HG02623 (cell line): ENCODE measurements around the gene RASA1.
"Not testable (repeated sequence)": the region's sequence is repeated elsewhere in the genome, so short reads cannot be mapped to it uniquely, and the experiment has no call there.

ENCODE experiments used
- ATAC-seq: cut with Tn5 transposase; IDR thresholded peaks from one replicate; pipeline ENCODE4 v1.9.1; 2021; ENCODE audit warnings: moderate library complexity; ENCODE audit not compliant: unreplicated experiment

The RASA1 gene

DNA sequence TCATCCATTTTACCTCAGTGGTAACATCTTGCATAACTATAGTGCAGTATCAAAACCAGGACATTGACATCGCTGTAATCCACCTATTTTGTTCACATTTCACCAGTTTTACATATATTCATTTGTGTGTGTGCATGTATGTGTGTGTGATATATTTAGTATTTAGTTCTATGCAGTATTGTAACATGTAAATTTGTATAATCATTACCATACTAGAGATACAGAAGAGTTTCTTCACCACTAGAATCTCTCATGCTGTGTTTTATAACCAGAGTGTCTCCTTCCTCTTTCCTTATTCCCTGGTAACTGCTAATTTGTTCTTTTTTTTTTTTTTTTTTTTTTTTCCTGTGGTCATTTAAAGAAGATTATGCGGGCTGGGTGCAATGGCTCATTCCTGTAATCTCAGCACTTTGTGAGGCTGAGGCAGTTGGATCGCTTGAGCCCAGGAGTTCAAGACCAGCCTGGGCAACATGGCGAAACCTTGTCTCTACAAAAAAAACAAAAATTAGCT lies 11.0 kb downstream of the RASA1 start:
- no peak for ATAC-seq

DNA sequence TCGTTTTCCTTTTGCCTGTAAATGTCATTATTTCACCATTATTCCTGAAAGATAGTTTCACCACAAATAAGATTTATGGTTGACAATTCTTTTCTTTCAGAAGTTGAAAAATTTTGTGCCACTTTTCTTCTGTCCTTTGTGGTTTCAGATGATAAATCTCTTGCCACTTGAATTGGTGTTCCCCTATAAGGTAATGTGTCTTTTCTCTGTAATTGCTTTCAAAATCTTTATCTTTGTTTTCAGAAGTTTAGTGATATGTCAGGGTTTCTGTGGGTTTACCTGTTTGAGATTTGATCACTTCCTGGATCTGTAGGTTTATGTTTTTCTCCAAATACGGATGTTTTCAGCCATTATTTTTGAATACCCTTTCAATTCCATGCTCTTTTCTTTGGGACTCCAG lies 14.6 kb downstream of the RASA1 start:
- ATAC-seq, result no peak

DNA sequence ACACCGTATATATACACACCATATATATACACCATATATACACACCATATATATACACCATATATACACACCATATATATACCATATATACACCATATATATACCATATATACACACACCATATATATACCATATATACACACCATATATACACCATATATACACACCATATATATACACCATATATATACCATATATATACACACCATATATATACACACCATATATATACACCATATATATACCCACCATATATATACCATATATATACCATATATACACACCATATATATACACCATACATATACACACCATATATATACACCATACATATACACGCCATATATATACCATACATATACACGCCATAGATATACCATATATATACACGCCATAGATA lies 19.6 kb downstream of the RASA1 start:
- not testable (repeated sequence) for ATAC-seq

DNA sequence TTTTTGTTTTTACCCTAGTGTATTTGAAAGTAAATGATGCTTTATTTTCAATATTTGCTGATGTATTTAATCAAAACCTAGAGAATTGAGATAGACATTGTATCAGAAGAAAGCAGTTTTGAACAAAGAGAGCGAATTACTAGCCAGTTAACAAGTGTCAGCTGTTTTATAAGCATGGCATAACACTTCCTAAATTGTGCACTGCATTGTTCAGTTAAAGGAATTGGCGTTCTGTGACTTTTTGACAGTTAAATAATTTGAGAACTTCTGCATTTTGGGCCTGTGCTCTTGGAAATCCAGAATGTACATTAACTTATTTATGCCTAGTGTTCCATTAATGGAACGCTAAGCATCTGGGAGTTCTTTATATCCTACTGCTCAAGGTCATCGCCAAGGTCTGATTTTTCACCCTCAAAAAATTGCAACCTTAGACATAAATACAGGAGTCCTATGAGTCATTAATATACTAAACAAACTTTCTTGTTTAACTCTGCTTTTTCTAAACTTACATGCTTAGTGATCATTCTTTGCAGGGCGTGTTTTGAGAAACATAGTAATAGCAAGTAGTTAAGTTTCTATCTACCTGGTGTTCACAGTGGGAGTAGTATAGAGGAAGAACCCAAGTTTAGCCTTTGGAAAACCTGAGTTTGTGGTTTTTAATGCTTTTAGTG lies 31.1 kb downstream of the RASA1 start:
- ATAC-seq, result no peak

DNA sequence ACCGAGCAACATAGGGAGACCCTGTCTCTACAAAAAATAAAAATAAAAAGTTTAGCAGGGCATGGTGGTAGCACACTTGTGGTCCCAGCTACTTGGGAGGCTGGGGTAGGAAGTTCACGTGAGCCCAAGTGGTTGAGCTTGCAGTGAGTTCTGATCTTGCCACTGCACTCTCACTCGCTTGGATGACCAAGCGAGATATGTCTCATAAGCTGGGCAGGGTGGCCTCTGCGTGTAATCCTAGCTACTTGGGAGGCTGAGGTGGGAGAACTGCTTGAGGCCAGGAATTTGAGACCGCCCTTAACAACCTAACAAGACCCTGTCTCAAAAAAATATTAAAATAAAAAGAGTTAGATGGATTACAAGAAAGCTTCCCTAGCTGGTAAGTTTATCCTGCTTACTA lies 32.5 kb downstream of the RASA1 start:
- no peak for ATAC-seq

DNA sequence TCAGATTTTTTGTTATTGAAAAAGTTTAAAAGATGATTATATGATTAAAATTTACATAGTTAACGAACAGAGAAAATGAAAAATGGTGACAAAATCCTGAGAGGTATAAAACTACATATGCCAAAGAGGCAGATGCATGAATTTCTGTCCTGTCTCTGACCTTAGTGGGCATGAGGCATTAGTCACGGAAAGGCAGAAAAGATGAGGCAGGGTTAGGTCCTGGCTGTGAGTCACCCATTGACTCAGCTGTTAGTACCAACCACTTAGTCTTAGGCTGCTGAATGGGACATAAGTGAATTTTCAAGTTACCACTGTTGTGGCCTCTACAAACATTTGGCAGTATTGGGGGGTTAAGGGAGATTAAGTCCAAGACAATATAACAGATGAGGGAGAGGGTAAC lies 33.1 kb downstream of the RASA1 start:
- no peak for ATAC-seq

DNA sequence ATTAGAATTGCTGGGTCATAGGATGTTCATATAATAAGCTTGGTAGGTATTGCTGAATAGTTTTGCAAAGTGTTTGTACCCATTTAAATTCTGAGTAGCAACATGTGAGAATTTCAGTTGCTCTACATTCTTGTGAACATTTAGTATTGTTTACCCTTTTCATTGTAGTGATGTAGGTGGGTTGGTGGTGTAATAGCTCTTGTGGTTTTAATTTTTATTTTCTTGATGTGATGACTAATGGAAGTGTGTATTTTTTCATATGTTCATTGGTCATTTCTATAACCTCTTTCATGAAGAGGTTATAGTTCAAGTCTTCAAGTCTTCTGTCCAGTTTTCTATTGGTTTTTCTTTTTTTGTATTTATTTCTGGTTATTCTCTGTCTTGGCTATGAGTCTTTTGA lies 34.4 kb downstream of the RASA1 start:
- ATAC-seq, result no peak

DNA sequence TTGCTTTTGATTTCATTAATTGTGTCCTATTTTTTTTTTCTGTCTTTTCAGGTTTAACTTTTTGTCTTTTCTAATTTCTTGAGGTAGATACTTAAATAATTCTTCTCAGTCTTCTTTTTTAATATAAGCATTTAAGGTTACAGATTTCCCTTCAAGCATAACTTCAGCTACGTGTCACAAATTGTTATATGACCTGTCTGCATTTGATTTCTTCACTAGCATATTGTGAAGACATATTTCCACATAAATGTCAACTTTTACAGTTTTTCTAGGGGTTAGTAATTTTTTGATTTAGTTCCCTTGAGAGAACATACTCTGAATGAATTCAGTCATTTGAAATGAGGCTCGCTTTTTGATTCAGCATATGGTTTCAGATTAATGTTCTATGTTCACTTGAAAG lies 35.6 kb downstream of the RASA1 start:
- no peak for ATAC-seq

DNA sequence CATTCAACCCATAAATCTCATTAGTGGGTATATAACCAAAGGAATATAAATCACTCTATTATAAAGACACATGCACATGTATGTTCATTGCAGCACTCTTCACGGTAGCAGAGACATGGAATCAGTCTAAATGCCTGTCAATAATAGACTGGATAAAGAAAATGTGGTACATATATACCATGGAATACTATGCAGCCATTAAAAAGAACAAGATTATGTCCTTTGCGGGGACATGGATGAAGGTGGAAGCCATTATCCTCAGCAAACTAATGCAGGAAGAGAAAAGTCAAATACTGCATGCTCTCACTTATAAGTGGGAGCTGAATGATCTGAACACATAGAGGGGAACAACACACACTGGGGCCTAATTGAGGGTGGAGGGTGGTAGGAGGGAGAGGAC lies 38.4 kb downstream of the RASA1 start:
- ATAC-seq, result not testable (repeated sequence)

DNA sequence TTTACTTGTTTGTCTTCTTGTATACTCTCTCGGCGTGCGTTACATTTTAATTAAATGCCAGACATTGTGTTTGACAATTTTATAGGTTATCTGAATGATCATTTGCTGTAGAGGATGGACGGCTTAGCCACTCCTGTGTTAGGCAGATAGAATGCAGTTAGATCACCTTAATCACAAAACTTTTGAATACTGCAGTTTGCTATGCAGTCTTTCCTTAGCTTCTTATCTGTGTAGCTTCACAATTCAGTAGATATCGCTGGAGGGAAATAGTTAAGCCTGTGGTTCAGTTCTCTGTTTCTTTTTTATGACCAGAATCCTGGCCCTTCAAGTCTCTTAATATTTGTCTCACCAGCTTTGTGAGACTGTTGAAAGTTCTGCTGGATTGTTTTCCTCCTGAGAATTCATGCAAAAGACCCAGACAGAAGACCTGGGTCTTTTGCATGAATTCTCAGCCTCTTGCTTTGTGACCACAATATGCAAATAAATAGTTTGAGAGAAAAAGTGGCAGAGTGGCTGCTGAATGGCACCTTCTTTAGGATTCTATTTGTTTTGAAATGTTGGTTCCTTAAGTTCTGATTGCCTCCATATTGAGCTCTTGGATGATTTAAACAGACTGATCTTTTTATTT lies 40.2 kb downstream of the RASA1 start:
- ATAC-seq, result peak; percentile 95

DNA sequence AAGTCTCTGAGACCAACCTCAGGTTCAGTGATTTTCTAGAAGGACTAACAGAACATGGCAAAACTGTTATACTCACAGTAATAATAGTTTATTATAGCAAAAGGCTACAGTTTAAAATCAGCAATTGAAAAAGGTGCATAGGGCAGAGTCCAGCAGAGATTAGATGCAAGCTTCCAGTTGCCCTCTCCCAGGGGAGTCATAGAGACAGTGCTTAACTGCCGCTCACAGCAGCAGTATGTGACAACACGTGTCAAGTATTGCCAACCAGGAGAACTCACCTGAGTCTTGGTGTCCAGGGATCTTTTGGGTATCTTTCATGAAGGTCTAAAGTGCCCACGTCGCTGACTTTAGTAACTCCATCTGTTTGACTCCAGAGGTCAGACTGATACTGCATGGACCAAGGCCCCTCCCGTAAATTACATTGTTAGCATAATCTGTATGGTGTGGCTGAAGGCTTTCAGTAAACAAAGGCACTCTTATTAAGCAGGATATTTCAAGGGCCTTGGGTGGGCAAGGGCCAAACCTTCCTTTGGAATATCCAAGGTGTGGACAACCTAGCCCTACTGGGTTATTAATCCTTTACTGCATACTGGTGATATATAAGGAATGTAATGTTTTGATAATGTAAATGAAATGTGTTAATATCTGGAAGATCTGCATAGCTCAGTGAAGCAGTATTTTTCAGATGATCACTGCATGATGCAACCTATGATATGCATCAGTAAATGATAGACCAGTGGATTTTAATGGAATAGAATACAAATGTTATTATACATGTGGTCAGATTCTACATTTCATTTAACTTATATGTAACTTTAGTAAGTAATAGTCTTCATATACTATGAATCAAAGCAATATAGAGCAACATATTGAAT lies 44.0 kb downstream of the RASA1 start:
- no peak for ATAC-seq

DNA sequence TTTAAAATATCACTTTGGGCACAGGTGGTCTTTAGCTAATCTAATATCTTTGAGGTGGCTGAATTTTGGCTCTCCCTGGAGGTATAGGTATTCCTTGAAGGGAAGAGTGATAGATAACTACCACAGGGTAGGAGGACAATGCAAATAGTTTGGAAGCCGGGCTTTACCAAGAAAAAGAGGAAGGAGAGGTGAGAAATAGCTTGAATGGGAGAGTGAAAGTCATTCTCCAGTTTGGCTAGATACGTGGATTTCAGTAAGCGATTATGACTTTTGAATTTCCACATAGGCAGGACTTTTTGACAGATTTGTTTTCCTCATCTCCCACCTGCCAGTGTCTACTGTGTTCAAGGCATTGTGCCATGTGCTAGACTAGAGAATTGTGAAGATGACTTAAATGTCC lies 45.5 kb downstream of the RASA1 start:
- ATAC-seq, result no peak

DNA sequence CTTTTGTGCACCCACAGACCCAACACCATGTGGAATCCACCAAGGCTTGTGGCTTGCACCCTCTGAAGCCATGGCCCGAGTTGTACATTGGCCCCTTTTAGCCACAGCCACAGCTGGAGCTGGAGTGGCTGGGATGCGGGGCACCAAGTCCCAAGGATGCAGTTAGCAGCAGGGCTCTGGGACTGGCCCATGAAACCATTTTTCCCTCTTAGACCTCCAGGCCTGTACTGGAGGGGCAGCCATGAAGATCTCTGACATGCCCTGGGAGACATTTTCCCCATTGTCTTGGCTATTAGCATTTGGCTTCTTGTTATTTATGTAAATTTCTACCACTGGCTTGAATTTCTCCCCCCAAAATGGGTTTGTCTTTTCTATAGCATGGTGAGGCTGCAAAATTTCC lies 51.8 kb downstream of the RASA1 start:
- no peak for ATAC-seq

DNA sequence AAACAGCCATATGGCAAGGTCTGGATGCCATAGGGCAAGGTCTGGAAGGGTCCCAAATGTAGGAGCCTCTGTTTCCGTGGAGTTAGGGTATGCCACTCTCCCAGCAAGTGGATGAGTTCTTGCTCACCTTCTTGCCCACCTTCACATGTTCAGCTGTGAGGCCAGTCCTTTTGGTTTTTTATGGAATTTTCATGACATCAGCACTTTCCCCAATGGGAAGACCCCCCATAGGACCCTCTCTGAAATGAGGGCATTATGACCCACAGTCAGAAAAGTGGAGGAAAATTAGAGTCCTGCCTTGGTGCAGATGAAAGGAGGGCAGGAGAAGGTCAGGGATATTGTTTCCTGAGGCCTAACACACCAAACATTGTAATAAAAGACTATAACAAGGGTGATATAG lies 53.9 kb downstream of the RASA1 start:
- ATAC-seq, result no peak

DNA sequence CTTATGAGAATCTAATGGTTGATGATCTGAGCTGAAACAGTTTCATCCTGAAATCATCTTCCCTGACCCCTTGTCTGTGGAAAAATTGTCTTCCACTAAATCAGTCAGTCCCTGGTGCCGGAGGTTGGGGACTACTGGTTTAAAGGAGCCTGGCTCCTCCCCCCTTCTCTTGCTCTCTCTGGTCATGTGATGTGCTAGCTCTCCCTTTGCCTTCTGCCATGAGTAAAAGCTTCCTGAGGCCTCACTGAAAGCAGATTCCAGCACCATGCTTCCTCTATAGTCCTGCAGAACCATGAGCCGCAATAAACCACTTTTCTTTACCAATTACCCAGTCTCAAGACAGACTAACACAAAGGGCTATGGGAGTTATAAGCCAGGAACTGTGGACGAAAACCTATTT lies 54.7 kb downstream of the RASA1 start:
- no peak for ATAC-seq

DNA sequence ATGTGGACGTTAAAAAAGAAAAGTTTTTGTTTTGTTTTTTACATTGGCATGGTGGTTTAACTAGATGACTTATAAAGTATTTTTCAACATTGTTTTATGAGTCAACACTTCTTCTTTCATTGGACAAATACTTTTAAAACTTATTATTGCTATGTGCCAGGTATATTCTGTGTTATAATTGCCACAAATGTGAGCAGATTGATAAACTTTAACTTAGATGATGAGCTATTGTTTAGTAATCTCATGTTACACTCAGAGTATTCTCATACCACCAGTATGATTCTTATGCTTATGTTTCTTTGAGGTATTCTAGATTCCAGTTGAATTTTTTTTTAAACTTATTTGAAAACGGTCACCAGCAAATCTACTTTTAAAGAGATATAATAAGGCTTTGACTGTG lies 60.3 kb downstream of the RASA1 start:
- no peak for ATAC-seq

DNA sequence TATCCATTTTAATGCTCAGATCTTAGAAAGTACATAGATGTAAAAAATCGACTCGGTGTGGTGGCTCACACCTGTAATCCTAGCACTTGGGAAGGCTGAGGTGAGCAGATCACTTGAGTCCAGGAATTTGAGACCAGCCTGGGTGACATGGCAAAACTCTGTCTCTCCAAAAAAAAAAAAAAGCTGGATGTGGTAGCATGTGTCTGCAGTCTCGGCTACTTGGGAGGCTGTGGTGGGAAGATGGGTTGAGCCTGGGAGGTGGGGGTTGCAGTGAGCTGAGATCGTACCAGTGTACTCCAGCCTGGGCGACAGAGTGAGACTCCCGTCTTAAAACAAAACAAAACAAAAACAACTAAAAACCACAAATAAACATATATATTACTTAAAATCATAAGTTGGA lies 61.4 kb downstream of the RASA1 start:
- no peak for ATAC-seq

DNA sequence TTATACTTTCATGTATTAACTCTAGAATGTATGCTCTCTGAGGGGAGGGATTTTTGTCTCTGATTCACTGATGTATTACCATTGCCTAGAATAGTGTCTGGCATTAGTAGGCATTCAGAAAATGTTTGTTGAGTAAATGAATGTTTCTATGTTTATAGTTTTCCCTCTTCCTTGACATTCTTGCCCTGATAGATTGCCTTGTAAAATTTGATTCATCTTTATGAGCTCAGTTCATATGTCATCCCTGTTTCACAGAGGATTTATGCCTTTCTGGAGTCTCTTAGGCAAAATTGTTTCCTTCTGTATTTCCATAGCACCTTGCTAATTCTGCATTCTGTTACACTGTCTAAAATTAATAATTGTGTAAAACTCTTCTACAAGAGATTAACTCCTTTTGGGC lies 72.3 kb downstream of the RASA1 start:
- ATAC-seq, result no peak

DNA sequence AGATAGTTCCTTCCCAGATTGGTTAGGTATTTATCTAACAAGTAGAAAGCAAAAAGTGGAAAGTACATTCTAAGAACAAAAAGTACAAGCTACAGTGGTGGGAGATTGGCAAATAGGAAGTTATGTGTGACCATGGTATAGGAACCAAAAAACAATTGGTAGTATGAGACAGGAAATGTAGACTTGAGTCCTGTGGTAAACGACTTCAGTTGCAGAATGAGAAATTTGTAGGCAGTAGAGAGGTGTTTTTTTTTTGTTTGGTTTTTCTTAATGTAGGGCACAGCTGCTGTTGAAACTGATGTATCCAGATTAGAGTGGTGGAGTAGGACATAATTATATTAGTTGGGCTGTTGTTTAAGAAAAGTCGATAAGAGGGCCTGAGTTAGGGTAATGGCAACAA lies 73.0 kb downstream of the RASA1 start:
- ATAC-seq, result peak; percentile 100

DNA sequence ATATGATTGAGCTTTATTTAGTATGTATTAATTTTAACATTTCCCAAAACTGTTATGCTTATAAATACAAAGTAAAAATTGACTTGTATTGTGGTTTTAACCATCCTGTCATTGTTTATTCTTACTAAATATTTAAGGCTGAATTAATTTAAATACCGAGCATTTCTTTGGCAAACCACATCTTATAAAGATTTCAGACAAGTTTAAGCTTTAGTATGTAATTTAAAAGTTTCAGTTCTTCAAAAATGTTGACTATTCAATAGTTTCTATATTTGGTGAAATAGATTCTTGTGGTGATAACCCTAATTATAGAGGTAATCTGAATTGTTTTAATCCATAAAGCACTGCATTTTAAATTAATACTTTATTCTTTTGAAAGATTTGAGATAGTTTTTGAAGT lies 79.6 kb downstream of the RASA1 start:
- no peak for ATAC-seq

DNA sequence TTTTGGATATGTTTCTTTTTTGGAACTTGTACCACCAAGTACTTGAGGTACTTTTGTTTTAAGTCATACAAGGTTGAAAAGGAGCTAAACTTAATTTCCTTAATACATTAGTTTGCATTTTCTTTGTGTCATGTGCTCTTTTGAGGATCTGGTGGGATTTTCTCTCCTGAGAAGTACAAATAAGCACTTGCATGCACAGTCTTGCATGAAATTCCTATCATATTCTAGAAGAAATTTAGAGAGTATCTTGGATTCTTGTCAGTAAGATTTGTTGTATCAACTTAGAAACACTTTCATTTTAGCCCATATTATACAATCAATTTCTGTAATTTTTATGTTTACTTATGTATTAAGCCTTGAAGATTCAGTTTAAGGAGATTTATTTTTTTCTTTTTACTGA lies 80.2 kb downstream of the RASA1 start:
- no peak for ATAC-seq

DNA sequence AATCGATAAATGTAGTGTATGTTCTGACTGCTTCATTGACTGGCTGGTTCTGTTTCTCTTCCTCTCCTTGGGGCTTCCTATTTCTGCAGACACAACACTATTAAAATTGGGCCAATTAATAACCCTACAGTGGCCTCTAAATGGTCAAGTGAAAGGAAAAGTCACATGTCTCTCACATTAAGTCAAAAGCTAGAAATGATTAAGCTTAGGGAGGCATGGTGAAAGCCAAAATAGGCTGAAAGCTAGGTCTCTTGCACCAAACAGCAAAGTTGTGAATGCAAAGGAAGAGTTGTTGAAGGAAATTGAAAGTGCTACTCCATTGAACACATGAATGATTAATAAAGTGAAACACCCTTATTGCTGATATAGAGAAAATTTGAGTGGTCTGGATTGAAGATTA lies 86.8 kb downstream of the RASA1 start:
- peak; percentile 77 for ATAC-seq
